ENCODE data around the gene TAOK2. TPM values are rescaled to one million over a fixed set of nuclear protein-coding genes. Genes with fewer than 3 reads are reported as not detected.

Gene TAOK2
- total RNA-seq (2016; rRNA removed; fragmentation: Illumina TruSeq; extraction: Trizol) = 27.6 and 43.2 TPM in 2 replicates
- 7.5 and 7.7 TPM in 2 replicates for total RNA-seq (2016; cell fraction: cytosol; rRNA removed; fragmentation: Illumina TruSeq; extraction: Trizol; ENCODE audit: low read depth)
- total RNA-seq (2016; cell fraction: insoluble cytoplasmic fraction; rRNA removed; fragmentation: Illumina TruSeq; extraction: Trizol) = 23.0 and 42.5 TPM in 2 replicates
- 15.4 TPM in 2 replicates for total RNA-seq (2016; cell fraction: membrane; rRNA removed; fragmentation: Illumina TruSeq; extraction: Trizol)
- 36.7 and 42.5 TPM in 2 replicates for total RNA-seq (2016; cell fraction: nucleus; rRNA removed; fragmentation: Illumina TruSeq; extraction: Trizol)
- polyA plus RNA-seq (2011; rRNA removed) = 17.4 and 24.8 TPM in 2 replicates
- 10.9 and 13.5 TPM in 2 replicates for polyA plus RNA-seq (2011; cell fraction: cytosol; rRNA removed)
- 101 and 105 TPM in 2 replicates for polyA plus RNA-seq (2011; cell fraction: nucleus; rRNA removed)
- polyA plus RNA-seq (2012) = 15.5 and 21.1 TPM in 2 replicates
- 1.7 and 1.9 TPM in 2 replicates for polyA plus RNA-seq (2016; cell fraction: cytosol; fragmentation: Illumina TruSeq; extraction: Trizol; ENCODE audit: low read depth)
- polyA plus RNA-seq (2016; cell fraction: insoluble cytoplasmic fraction; fragmentation: Illumina TruSeq; extraction: Trizol; ENCODE audit: low read depth) = 15.8 and 17.9 TPM in 2 replicates
- polyA plus RNA-seq (2016; cell fraction: membrane; fragmentation: Illumina TruSeq; extraction: Trizol; ENCODE audit: low read depth) = 3.8 and 4.5 TPM in 2 replicates
- 80.3 and 83.9 TPM in 2 replicates for polyA plus RNA-seq (2016; cell fraction: nucleus; fragmentation: Illumina TruSeq; extraction: Trizol; ENCODE audit: insufficient read depth, low read depth)
- polyA minus RNA-seq (2011; rRNA and poly(A)+ RNA removed; ENCODE audit: low replicate concordance) = 28.3 and 32.0 TPM in 2 replicates
- polyA minus RNA-seq (2011; cell fraction: cytosol; rRNA and poly(A)+ RNA removed) = 14.9 and 15.1 TPM in 2 replicates
- 27.7 and 31.1 TPM in 2 replicates for polyA minus RNA-seq (2011; cell fraction: nucleus; rRNA and poly(A)+ RNA removed)
- Bru-seq, nascent RNA = percentile 80 among the genes with signal in this experiment
- BruChase-seq, experiment 1, labeled RNA remaining after a 6-hour chase = percentile 91 among the genes with signal in this experiment
- BruChase-seq, experiment 2, labeled RNA remaining after a 2-hour chase = percentile 90 among the genes with signal in this experiment
- long read RNA-seq, experiment 1, partial matches to known transcripts = 9 of 12 reads
- long read RNA-seq, experiment 1, other reads (novel, unspliced or antisense) = 2 of 12 reads
- long read RNA-seq, experiment 2, full-length matches to known transcripts = 24 of 73 reads
- long read RNA-seq, experiment 2, partial matches to known transcripts = 30 of 73 reads
- long read RNA-seq, experiment 2, other reads (novel, unspliced or antisense) = 19 of 73 reads

GRCh38 chr16:29973384-29974246 is at the start of gene TAOK2:
TAOK2 (plus strand) TSS chr16:29973868; CDS start chr16:29977773, 3,905 bp downstream.
- peak within 1 kb of the TSS; percentile 93 for H3K4me2 ChIP-seq (ENCODE audit: low read depth, low read length)
- H2AFZ ChIP-seq (ENCODE audit: low read length) = no peak within 1 kb of the TSS
- H3K9ac ChIP-seq (ENCODE audit: insufficient read depth, low read depth, low read length) = peak within 1 kb of the TSS; percentile 89
- peaks cover 23% of the 10 kb centered on the region for H4K20me1 ChIP-seq (ENCODE audit: insufficient read depth, low read length)
- peak; percentile 49 for FAIRE-seq
- H3K36me3 ChIP-seq (replicated peaks in 1 of 2; ENCODE audit: control insufficient read depth in 1 of 2, insufficient read depth in 2 of 2, low read length in 2 of 2) = peaks cover 21 to 27% of the 10 kb centered on the region in 2 experiments
- H3K4me1 ChIP-seq (ENCODE audit: insufficient read depth, low read length) = peaks cover 30% of the 10 kb centered on the region
- intact Hi-C loops (cut with micrococcal nuclease; ENCODE audit: unreplicated experiment) = loop anchor here (1.0 kb wide), 2 partner anchors 30 to 47 kb away; partner anchors contain the start of gene KCTD13
- in situ Hi-C loops (cut with HindIII; ENCODE audit: extremely low pct_ligation_motif_present, low pct_unique_long_range_greater_than_20kb) = no loop called here
- ChIA-PET POLR2A (interaction anchor here (0.6 to 4.7 kb wide), 33 partner anchors 9 to 294 kb away, joined by 3 to 47 read pairs (median 4); partner anchors contain the start of genes ALDOA, ASPHD1, HIRIP3 and INO80E), CTCF (ENCODE audit: low intra/inter-chr PET ratio, low total read pairs) (no interaction called here)
- peaks cover 38% of the 10 kb centered on the region for H3K79me2 ChIP-seq (ENCODE audit: insufficient read depth, low read length)
- peak within 1 kb of the TSS; percentile 72 for H3K27ac ChIP-seq (ENCODE audit: extremely low read length, insufficient read depth, low read length)
- H3K27me3 ChIP-seq (ENCODE audit: control insufficient read depth in 1 of 2, insufficient read depth in 2 of 2, low read length in 2 of 2) = no peaks in the 10 kb centered on the region; a peak in 1 of 5 replicates
- no peaks in the 10 kb centered on the region for H3K9me3 ChIP-seq (ENCODE audit: low read length)
- ATAC-seq = peak; percentile 95
- BruUV-seq (replicated peaks) = no TSS peak
- H3K4me3 ChIP-seq (replicated peaks in 1 of 3; ENCODE audit: insufficient read depth in 1 of 3, low read depth in 2 of 3, low read length in 3 of 3) = peak within 1 kb of the TSS; percentile 86 to 99 (median 91)
- DNase-seq (ENCODE audit: low spot score) = peak; percentile 98
- 12% methylated on average over 59 of the region's 75 CpGs for WGBS (ENCODE audit: low lambda C conversion rate)
- TF ChIP-seq RBM39 (IDR thresholded peaks at IDR 0.05; ENCODE audit: low read depth, low read length, poor library complexity, severe bottlenecking) (peak; percentile 93), ZFY (CRISPR knock-in tag; IDR thresholded peaks at IDR 0.05) (peak; percentile 88), RXRB (CRISPR knock-in tag; IDR thresholded peaks at IDR 0.05; ENCODE audit: borderline replicate concordance) (peak; percentile 49; the same call in 1 of the 2 replicates), PHF5A (CRISPR knock-in tag; IDR thresholded peaks at IDR 0.05; ENCODE audit: low read depth, unreplicated experiment) (no peak)
- TF ChIP-seq, protein P1, sequence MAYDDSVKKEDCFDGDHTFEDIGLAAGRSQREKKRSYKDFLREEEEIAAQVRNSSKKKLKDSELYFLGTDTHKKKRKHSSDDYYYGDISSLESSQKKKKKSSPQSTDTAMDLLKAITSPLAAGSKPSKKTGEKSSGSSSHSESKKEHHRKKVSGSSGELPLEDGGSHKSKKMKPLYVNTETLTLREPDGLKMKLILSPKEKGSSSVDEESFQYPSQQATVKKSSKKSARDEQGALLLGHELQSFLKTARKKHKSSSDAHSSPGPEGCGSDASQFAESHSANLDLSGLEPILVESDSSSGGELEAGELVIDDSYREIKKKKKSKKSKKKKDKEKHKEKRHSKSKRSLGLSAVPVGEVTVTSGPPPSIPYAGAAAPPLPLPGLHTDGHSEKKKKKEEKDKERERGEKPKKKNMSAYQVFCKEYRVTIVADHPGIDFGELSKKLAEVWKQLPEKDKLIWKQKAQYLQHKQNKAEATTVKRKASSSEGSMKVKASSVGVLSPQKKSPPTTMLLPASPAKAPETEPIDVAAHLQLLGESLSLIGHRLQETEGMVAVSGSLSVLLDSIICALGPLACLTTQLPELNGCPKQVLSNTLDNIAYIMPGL (CRISPR knock-in tag; IDR thresholded peaks at IDR 0.05; ENCODE audit: borderline replicate concordance in 1 of 2, low read depth in 1 of 2) = peak; percentile 72 to 78; a peak in 3 of 4 replicates
- TF ChIP-seq, protein P2, sequence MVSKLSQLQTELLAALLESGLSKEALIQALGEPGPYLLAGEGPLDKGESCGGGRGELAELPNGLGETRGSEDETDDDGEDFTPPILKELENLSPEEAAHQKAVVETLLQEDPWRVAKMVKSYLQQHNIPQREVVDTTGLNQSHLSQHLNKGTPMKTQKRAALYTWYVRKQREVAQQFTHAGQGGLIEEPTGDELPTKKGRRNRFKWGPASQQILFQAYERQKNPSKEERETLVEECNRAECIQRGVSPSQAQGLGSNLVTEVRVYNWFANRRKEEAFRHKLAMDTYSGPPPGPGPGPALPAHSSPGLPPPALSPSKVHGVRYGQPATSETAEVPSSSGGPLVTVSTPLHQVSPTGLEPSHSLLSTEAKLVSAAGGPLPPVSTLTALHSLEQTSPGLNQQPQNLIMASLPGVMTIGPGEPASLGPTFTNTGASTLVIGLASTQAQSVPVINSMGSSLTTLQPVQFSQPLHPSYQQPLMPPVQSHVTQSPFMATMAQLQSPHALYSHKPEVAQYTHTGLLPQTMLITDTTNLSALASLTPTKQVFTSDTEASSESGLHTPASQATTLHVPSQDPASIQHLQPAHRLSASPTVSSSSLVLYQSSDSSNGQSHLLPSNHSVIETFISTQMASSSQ (IDR thresholded peaks at IDR 0.05; ENCODE audit: low read depth) = no peak
- TF ChIP-seq, protein P2 (CRISPR knock-in tag; IDR thresholded peaks at IDR 0.05; ENCODE audit: borderline replicate concordance) = peak; percentile 83

All from HepG2 (cell line).